ENCODE results near the gene EVC.

DNA sequence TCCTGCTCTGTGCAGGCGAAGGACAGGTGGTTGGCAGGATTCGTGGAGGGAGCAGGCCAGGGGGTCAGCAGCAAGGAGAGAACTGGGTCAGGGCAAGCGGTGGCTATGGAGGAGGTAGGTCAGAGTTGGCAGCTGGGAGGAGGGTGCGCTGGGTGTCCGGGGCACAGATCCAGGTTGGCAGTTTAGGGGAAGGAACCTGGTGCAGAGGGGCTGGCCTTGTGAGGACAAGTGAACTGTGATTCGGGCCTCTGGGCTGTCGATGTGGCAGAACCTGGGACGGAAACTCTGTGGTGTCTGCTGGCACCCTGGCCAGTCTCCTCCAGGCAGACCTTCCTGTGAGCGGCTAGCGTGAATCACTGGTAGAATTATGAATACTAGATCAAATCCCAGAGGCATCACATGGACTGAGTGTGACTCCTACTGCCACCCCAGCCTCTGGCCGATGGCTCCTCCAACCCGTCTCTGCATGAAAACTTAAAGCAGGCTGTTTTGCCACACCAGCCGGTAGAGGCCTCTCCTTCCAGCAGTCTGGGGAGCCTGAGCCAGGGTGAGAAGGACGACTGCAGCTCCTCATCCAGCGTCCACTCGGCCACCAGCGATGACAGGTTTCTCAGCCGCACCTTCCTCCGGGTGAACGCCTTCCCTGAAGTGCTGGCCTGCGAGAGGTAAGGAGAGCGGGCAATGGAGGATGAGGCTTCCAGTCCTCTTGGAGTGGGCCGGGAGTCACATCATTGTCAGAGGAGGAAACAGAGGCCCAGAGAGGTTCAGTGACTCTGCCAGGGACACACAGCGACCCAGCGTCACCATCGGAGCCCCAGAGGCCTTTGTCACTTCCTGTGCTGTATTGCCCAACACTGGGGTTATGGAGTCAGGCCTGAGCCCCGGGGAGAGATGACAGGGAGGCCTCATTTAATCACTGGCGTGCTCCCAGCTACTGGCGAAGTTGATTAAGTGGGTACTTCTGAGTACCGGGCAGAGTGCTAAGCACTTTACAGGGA lies 20.3 kb downstream of the EVC start:
- TF ChIP-seq, protein P1, sequence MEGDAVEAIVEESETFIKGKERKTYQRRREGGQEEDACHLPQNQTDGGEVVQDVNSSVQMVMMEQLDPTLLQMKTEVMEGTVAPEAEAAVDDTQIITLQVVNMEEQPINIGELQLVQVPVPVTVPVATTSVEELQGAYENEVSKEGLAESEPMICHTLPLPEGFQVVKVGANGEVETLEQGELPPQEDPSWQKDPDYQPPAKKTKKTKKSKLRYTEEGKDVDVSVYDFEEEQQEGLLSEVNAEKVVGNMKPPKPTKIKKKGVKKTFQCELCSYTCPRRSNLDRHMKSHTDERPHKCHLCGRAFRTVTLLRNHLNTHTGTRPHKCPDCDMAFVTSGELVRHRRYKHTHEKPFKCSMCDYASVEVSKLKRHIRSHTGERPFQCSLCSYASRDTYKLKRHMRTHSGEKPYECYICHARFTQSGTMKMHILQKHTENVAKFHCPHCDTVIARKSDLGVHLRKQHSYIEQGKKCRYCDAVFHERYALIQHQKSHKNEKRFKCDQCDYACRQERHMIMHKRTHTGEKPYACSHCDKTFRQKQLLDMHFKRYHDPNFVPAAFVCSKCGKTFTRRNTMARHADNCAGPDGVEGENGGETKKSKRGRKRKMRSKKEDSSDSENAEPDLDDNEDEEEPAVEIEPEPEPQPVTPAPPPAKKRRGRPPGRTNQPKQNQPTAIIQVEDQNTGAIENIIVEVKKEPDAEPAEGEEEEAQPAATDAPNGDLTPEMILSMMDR (IDR thresholded peaks at IDR 0.05; ENCODE audit: low read length), result no peak
- TF ChIP-seq EZH2phosphoT487 (IDR thresholded peaks at IDR 0.05; ENCODE audit: low read length) (no peak), EZH2 (optimal IDR thresholded peaks at IDR 0.05; ENCODE audit: low read depth, low read length) (no peak)

All from MM.1S (cell line).